Vagina (tissue), 2 donors: ENCODE results near the gene KCP.

Source experiments
- CTCF ChIP-seq, 3 experiments: fragments of 450-650 bp in 2 of 3; fragments of 200-600 bp in 1 of 3; sonication (generic) in 1 of 3; IDR thresholded peaks; one replicate each; pipeline ENCODE4 v1.5.1; 2017 to 2019; ENCODE audit warnings: antibody characterized with exemption in 3 of 3, mild to moderate bottlenecking in 2 of 3, moderate library complexity in 2 of 3
- POLR2A ChIP-seq, 2 donors: fragments of 450-650 bp; IDR thresholded peaks; one replicate each; pipeline ENCODE4 v1.6.1; 2017; ENCODE audit warnings: antibody characterized with exemption in 2 of 2, mild to moderate bottlenecking in 2 of 2, moderate library complexity in 2 of 2
- POLR2AphosphoS5 ChIP-seq, 2 donors: sonication (generic); formaldehyde crosslinking; IDR thresholded peaks; one replicate each; pipeline ENCODE4 v1.9.0; 2017; ENCODE audit warnings: antibody characterized with exemption in 2 of 2, mild to moderate bottlenecking in 2 of 2, low read depth in 1 of 2; ENCODE audit not compliant: insufficient read depth in 1 of 2

GRCh38 chr7:128882134-128882533, 28.4 kb downstream of the KCP start:
- TF ChIP-seq CTCF (IDR thresholded peaks at IDR 0.05) (no peak), POLR2AphosphoS5 (IDR thresholded peaks at IDR 0.05; ENCODE audit: insufficient read depth in 1 of 2, low read depth in 1 of 2) (no peak), POLR2A (IDR thresholded peaks at IDR 0.05) (no peak)
